ENCODE data around the gene KBTBD12.

GRCh38 chr3:127914584-127914983, 448 bp upstream of the KBTBD12 start:
- no peak for TF ChIP-seq CTCF (IDR thresholded peaks at IDR 0.05 in 2 of 3, conservative IDR thresholded peaks at IDR 0.05 in 1 of 3; ENCODE audit: control insufficient read depth in 2 of 3, extremely low read depth in 1 of 3, insufficient read depth in 1 of 3, low read depth in 3 of 3, low read length in 3 of 3)
- no peak for TF ChIP-seq RAD51 (IDR thresholded peaks at IDR 0.05)
- TF ChIP-seq POLR2AphosphoS5 (IDR thresholded peaks at IDR 0.05; ENCODE audit: low read length), result no peak
- no peak for TF ChIP-seq ATF2 (IDR thresholded peaks at IDR 0.05; ENCODE audit: low read length)
- no peak for TF ChIP-seq CEBPB (IDR thresholded peaks at IDR 0.05; ENCODE audit: borderline replicate concordance in 1 of 2, low read depth in 2 of 2, low read length in 2 of 2)
- no peak for TF ChIP-seq KLF5 (IDR thresholded peaks at IDR 0.05; ENCODE audit: partially characterized antibody)
- TF ChIP-seq ZZZ3 (IDR thresholded peaks at IDR 0.05; ENCODE audit: control insufficient read depth, insufficient read length, low read depth), result no peak
- no peak for TF ChIP-seq RB1 (IDR thresholded peaks at IDR 0.05; ENCODE audit: borderline replicate concordance)

All from GM12878 (cell line).